Measurements from ENCODE around the gene WNT1.

WNT1 gene

DNA sequence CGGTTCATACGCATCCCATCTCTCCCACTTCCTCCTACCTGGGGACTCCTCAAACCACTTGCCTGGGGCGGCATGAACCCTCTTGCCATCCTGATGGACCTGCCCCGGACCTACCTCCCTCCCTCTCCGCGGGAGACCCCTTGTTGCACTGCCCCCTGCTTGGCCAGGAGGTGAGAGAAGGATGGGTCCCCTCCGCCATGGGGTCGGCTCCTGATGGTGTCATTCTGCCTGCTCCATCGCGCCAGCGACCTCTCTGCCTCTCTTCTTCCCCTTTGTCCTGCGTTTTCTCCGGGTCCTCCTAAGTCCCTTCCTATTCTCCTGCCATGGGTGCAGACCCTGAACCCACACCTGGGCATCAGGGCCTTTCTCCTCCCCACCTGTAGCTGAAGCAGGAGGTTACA is 3.6 kb downstream of the WNT1 start:
- no peak for DNase-seq

DNA sequence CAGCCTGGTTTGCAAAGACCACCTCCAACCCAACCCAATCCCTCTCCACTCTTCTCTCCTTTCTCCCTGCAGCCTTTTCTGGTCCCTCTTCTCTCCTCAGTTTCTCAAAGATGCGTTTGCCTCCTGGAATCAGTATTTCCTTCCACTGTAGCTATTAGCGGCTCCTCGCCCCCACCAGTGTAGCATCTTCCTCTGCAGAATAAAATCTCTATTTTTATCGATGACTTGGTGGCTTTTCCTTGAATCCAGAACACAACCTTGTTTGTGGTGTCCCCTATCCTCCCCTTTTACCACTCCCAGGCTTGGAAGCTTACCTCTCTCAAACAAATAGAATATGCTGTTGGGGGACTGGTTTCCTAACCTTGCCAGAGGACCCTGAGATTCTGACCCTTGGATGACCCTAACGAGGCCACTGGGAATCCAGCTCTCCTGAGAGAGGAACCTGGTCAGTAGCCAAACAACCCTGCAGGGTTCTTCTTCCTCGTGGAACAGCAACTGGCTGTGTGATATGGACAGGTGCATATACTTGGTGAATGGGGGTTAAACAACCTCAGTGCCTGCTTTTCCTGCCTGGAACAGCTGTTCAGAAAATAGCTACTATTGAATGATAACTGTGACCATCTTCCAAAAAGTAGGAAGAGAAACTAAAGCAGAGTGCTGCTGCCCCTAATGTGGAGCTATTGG is 4.4 kb downstream of the WNT1 start:
- DNase-seq: no peak

DNA sequence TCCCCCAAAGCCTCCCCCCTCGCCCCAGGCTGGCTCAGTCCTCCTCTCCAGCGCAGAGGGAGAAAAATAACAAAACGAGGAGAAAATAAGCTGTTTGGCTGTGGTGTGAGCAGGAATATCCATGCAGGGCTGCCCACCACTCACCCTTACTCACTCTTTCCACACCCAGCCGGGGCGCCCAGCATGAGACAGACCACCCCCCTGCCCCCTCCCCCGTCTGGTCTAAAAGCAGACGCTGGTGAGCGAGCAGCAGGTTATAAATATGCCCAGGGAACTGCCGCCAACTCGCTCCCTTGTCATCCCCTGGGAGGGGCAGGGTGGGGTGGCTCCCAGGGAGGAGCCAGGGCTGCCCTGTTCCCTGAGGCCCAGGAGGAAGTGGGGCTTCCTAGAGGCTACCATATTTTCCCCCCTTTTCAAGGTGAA is 7.4 kb downstream of the WNT1 start:
- DNase-seq: no peak

DNA sequence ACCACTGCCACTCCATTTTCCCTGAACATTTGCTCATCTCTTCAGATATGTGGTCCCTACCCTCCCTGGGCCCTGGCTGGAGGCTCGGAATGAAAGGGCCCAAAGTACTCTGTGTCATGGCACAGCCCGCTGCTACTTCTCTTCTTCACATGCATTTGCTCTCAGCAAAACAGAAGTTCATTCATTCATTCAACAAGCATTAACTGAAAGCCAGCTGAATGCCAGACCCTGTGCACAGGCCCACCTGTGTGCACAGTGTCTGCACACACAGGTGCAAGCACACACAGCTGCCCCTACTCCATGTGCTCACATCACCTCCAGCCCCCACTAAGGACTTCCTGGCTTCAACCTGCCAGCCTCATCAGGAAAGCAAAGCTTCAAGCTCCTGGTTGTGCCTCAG is 7.8 kb downstream of the WNT1 start:
- no peak for DNase-seq

DNA sequence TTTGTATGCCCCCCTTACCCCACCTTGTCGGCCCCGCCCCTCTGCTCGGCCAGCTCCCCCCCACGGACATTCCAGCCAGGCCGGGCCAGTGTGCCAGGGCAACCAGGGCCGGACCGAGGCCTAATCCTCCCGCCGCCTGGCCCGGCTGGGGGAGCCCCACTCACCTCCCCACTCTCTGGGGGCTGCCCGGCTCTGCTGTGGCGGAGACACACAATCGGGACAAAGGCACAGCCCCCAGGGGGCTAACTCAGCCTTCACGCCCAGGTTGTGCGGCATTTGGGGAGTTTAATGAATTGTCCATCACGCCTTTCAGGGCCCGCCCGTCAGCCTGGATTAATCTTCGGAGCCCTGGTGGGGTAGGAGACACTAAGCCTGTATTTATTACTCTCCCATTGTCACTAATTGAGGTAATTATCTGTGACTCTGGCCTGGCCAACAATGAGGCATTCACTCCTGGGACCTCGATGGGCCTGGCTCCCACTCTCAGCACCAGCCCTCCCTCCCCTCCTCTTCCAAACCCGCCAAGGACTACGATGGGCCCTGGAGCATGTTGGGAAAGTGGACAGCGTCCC is 8.7 kb downstream of the WNT1 start:
- no peak for DNase-seq

DNA sequence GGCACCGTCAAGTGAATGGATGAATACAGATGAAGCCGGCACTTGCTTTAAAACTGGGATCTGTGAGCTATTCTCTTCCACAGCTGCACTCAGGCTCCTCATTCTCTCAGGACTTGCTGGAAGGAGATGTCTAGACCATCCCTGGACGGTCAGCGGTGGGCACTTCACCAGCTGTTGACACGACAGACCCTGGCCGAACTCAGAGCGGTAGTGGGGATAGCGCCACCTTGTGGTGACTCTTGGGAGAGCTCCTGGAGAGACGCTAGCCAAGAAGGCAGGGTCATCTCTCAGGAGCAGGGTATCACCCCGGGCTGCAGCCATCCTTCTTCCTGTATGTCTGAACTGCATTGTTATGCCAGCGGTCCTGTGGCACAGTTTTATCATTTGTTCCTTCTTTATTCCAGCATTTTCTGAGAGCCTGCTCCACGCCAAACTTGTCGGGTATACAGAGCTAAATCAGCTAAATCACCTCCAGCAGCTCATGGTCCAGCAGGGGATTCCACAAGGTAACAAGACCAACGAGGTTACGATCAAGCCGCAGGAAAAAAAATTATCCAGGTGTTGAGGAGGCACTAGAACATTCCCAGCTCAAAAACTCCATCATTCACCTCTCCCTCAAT is 10.0 kb downstream of the WNT1 start:
- peak; percentile 32 for DNase-seq

DNA sequence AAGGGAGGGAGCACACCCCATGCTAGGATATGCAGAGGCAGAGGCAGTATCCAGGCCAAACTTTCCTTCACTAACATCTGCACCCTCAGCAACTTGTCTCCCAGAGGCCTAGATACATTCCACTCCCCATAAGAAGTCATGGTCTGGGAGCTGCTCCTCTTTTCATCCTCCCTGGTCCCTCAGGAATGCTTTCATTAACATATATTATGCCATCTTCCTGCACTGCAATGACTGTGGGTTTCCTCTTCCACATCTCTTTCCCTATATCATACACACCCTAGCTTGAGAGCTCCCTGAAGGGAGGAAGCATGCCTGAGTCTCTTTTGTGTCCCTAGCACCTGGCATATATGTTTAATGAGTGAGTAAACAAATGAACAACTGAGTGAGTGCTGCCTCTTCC is 12.4 kb downstream of the WNT1 start:
- DNase-seq: no peak

DNA sequence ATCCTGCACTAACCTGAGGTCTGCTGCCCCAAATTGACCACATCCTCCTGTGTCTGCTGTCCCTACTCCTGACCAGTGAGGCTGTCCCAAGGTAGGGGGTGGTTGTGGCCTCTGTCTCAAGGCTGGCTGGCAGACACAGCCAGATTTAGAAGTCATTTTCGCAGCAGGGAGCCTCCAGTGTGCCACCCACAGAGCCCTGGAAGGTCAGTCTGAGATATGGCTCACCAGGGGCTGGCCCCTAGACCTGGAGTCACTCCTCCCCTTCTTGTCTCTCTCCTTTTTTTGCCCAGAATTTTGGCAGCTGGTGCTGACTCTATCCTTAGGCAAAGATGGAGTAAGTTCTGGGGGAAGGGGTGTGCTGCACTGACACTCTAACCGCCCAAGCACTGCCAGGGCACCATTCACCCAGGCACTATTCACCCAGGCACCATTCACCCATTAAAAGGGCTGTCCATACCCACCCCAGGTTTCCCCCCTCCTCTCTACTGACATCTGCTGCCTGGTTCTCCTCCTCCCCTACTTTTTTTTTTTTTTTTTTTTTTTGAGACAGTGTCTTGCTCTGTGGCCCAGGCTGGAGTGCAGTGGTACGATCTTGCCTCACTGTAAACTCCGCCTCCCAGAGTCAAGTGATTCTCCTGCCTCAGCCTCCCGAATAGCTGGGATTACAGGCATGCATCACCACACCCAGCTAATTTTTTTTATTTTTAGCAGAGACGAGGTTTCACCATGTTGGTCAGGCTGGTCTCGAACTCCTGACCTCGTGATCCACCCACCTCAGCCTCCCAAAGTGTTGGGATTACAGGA is 13.3 kb downstream of the WNT1 start:
- no peak for DNase-seq

DNA sequence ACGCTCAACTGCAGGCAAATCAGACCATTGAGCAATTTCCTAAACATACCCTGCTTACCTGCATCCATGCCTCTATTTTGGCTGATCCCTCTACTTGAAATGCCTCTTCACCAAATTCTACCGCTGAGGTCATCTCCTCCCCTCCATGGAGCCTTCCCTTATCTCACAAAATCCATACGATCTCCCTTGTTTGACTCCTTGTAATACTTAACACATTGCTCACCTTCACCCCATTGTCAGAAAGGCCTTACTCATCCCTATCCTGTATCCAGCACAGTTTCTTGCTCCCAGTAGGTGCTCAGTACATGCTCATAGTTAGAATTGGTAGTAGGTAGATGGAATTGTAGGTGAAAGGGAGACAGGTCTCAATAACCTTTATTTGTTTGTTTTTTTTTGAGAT is 15.7 kb downstream of the WNT1 start:
- no peak for DNase-seq

DNA sequence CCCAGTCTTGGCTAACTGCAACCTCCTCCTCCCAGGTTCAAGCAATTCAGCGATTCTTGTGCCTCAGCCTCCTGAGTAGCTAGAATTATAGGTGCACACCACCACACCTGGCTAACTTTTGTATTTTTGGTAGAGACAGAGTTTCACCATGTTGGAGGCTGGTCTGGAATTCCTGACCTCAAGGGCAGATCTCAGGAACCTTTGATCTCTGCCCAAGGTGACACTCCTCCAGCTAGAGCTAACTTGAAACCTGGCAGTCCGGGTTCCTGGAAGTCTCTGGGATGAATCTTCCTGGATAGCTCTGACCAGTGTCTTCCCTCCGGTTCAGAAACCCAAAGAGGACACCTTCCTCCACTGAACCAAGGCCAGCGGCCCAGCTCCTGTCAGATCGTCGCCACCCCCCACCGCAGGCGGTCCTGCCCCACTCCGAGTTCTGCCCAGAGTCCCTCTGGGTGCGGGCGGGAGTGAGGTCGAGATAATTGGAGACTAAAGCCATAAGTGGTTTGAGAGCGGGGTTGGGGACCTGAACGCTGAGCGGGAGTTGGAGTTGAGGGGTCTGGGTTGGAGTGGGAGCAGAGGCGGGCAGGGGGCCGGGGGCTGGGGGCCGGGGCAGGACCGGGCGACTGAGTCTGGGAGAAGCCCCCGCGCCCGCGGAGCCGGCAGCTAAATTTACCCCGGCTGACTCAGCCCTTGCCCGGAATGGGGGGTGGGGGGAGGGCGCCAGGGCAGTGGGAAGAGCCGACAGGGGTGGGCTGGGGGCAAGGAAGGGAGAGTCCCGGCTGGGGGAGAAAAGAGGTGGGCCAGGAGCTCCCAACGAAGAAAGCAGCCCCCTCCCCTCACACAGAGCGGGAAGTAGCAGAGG is 16.3 kb downstream of the WNT1 start:
- no peak for DNase-seq

DNA sequence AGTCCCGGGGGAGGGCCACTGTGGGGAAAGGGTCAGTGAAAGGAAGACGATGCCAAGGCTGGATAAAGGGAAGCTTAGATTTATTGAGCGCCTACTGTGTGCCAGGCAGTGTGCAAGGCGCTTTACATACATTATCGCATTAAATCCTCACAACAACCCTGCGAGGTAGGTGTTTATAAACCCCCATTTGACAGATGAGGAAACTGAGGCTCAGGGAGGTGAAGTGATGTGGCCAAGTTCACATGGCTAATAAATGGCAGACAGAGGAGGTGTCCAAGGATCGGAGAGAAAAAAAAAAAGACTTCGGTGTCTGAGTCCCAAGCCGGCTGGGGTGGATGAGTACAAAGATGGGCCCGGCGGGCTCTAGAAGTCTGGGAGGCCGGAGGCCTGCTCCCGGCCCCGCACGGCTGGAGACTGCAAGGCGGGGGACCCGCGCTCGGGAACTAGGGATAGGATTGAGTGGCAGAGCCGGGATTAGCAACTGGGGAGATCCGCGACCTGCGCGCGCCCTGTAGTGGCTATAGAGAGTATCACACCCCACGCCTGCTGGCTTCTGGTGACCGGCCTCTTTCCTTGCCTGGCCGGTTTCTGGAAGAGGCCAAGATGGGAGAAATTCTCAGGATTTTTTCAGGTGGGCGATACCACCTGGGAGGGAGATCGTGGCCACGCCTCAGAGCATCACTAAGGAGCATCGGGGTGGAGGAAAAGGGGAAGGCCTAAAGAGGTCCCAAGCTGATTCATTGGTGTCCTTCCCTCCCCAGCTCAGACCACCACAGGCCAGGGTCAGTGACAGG is 17.2 kb downstream of the WNT1 start:
- peak; percentile 73 for DNase-seq

DNA sequence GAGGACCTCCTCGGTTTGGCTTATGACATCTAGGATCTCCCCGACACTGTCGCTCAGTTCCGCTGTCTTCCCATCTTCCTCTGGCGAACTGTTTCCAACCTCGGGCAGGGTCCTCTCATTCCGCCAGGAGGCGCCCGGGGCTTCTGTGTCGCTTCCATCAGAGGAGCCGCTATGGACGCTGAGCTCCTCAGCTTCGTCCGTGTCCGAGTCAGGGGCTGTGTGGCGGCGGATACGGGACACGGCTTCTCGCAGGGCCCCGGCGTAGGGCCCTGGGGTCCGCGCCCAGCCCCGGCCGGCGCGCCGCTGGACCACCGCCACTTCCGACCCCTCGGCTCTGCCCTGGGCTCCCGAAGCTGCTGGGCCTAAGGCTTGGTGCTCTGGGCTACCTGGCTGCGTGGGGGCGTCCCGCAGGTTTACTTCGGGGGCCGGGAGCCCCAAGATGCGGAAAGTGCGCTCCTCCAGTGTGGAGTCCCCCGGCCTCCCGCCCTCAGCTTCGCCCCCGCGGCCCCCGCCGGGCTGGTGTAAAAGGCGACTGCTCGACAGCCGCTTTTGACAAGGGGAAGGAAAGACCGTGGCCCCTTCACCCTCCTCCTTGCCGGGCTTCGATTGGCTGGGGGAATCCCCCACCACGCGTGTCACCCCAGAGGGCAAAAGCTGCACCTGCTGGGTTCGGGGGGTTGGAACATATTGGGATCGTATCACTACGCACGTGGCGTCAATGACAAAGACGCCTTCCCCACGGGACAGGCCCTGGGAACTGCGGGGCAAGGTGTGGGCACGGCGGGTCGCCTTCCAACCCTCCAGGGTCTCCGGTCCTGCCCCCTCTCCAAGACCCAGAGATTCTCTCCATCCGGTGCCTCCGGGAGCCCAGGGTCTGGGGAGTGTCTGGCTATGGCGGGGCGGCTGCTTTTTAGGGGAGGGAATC is 18.9 kb downstream of the WNT1 start:
- DNase-seq: no peak

DNA sequence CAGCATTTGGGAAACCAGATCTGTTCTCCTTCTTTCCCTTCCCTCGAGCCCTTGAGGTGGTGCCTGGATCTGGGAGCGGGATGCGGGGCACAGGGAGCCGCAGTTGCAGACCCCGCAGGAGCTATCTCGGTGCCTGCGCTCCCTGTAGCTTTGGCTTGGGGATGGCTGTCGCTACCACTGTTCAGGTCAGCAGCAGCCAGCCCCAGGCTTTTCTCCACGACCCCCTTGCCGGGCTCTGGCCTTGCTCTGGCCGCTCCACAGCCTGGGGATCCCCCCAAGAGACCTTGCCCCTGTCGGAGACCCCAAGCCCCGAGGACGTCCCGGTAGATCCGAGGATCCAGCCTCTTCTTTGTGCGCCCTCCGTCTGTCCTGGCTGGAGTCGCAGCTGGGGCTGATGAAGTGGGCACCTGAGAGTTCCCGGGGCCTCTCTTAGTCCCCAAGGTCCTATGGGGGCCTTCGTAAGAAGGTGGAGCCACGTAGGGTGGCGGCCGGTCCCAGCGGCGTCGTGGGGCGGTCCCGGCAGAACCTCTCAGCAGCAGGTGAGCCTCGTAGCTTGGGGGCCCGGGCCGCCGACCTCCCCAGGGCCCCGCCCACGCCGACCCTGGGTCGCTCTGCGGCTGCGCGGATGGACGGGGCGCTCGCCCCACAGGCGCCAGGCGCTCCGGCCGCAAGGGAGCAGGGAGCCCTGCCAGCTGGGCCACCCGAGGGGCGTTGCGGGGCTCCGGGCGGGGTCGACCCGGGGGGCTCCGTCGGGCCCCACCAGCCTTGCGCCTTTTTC is 19.8 kb downstream of the WNT1 start:
- no peak for DNase-seq

DNA sequence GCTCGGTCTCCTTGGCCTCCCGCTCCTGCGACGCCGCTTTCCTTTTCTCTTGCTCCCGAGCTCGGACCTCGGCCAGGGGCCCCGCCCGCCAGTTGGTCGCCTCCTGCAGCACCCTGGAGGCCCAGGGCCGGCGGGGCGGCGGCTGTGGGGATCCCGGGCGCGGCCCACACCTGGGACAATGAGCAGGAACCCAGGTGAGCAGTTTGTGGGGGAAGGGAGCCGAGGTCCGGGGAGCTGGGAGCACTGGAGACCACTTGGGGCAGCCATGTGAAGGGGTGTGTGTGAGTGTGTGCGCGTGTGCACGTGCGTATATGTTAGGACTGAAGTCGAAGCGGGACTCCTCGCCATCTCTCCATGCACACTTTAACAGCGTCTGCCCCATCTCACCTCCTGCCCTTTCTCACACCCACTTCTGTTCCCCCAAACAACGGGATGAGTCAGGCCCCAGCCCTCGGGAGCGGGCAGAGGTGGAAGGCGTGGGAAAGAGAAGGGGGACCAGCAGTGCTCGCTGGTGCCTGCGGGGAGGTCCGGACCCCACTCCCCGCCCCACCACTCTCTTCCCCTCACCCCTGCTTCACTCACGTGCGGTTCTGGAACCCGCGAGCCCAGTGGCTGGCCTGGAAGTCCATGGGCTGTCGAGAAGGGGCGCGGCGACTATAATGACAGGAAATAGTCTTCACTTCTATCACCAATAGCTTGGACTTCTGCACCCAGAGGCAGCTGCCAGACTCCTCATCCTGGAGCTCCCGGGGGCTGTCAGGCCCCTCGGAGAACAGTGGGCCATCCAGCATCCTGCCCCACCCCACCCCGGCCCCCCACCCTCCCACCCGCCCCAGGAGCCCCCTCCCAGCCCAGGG is 20.6 kb downstream of the WNT1 start:
- DNase-seq: no peak

DNA sequence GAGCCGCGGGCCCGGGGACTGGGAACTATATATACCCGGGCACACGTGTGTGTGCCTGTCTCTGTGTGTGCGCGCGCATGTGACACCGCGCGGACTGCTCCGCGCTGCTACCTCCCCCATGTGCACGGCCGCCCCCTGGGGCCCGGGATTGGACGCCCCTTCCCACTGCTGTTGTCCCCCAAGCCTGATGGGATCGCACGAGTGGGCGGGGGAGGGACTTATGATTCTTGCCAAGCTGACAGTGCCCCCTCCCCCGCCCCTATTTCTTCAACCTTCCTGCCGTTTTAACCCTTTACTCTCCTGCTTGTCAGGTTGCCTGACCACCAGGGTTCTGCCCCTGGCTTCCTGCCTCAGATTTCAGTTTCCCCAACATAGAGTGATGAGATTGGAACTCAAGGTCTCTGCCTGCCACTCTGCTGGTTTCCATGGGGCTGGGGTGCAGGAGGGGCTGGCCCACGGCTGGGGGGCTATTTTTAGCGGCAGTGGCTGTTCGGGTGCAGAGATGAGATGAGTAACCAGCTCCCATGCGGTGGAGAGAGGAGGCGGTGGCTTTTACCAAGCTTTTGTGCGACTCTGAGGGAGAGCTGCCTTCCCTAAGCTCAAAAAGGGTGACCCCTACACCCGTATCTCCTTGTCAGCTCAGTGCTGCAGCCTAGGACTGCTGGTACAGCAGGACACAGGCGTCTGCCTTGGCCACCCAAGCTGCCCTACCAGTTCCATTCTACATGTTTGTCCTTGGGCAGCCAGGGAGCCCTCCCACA is 21.4 kb downstream of the WNT1 start, which contains the start of gene DDN:
DDN (minus strand) TSS at position 5 of the 761 bp plus-strand sequence. CDS start 88 bp downstream, outside the sequence.
- DNase-seq: no peak

DNA sequence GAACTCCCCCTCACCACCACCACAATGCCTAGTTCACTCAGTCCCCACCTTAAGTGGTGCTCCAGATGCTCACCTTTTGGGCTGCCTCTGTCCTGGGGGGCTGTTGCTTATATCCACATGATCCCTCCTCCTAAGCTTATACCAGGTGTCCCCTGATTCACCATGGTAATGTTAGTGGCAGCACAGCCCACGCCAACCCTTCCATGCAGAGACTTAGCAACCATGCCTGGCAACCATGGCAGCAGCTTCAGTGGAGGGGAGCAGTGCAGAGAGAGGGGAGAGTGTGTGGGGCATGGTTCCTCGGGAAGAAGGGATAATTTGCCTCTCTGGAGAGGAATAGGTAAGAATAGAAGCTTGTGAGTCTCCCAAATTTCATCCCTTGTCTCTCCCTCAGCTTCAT is 22.2 kb downstream of the WNT1 start:
- no peak for DNase-seq

DNA sequence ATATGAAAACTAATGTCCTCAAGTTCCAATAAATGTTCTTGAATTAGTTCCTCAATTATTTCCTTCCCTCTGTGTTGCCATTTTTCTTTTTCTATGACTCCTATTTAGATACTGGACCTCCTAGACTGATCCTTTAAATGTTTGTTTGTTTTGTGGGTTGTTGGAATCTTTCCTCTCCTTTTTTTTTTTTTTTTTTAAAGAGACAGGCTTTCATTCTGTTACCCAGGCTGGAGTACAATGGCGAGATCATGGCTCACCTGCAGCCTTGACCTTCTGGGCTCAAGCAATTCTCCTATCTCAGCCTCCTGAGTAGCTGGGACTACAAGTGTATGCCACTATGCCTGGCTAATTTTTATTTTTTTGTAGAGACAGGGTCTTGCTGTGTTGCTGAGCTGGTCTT is 30.8 kb downstream of the WNT1 start:
- DNase-seq: no peak

DNA sequence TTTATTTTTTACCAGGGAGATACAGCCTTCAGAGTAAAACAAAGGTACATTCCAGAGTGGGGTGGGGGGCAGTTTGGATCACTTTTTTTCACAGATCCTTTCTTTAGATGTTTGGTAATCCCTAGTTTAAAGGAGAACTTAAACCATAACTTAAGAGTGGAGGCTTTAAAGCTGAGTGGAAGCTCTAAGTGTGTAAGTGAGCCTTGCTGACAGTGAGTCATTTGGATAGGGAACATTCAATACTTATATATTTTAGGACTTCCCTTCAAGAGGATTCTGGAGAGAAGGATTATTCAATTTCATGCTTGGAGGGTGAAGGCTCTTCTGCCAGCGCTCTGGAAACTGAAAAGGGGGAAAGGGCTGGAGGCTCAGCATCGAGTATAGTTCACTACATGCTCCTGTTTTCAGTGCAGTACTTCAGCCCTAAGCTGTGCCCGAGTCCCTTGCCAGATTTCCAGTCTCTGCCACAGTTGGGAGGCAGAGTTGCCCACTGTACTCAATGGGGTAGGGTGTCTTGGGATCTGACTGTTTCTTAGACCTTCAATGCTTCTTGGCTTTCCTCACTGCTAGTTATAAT is 32.1 kb downstream of the WNT1 start:
- DNase-seq: no peak
